Posterior cingulate gyrus (tissue), 11 donors: Measurements from ENCODE around the gene ERF.

Experiments
- DNase-seq, 10 donors: peaks; one replicate each; pipeline versions ENCODE4 v3.0.0 to v3.0.0-alpha.2; 2020 to 2021; ENCODE audit warnings: mixed read lengths in 3 of 10
- intact Hi-C: fragments of 100-400 bp; cut with DNase I; formaldehyde crosslinking; loops from one replicate; pipeline ENCODE4 v1.15.1; 2023

ERF gene

GRCh38 chr19:42202290-42202880 lies 52.5 kb downstream of the ERF start:
- peak in 1 of 10 donors; percentile 59 for DNase-seq
- intact Hi-C loops: no loop called here

DNA sequence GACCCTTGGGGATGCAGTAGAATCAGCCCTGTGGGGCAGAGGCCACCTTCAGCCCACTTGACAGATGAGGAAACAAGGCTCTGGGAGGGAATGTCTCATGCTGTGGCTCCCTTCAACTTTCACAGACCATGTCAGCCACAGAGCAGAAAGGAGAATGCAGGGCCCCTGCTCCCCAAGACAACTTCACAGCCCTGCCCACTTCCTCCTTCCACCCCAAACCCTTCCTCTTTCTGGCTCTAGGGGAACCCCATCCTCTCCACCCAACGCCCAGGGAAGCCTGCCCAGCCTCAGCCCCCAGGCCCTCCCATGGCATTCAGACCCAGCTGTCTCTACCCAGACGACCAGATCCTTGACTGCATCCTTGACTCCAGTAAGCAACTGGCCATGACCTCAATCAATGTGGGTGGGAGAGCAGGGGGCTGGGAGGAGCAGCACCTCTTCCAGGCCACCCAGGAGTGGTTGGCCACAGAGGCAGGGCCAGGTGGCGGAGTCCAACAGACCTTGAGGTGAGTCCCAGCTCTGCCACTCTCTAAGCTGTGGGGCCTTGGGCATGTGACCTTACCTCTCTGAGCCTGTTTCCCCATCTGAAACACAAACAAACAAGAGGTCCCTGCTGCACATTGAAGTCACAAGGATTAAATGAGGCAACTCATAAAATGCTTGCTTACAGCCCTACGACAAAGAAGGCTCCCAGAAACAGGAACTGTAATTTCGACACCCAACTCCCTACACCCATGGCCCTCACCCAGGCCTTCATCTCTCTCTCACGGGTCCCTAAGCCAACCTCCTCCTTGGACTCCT lies 53.2 kb downstream of the ERF start:
- intact Hi-C loops: no loop called here

GRCh38 chr19:42200116-42200715 lies 54.7 kb downstream of the ERF start:
- no peak for DNase-seq
- intact Hi-C loops: no loop called here

More for the DNA sequence above, 53.2 kb downstream of the ERF start:
- peak in 2 of 10 donors; percentile 19 to 67 for DNase-seq

DNA sequence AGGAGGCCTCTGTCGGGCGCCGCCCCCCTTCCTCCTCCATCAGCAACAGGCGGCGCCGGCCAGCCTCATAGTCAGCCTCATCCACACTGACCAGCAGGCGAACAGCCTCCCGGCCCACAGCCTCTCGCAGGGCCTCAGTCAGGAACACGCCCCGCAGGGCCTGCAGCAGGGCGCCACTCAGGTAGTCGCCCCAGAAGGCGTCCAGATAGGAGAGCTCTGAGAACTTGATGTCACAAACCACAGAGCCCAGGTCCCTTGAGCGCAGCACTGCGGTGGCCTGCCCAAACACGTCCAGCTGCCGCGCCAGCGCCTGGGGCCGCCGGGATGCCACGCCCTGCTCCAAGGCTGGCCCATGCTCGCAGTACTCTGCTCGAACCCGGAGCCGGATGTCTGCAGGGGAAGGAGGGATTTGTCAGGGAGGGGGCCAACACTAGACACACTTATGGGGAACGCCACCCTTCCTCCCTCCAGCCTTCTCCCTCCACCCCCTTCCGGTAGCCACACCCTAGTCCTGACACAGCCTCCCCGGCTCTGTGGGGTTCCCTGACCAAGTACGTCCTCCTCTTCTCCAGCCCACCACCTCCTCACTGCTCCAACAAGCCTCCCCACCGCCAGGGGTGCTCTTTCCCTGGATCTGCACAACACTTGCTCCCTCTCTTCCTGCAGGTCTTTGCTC lies 55.4 kb downstream of the ERF start:
- peak in 1 of 10 donors; percentile 67 for DNase-seq
- intact Hi-C loops: no loop called here

DNA sequence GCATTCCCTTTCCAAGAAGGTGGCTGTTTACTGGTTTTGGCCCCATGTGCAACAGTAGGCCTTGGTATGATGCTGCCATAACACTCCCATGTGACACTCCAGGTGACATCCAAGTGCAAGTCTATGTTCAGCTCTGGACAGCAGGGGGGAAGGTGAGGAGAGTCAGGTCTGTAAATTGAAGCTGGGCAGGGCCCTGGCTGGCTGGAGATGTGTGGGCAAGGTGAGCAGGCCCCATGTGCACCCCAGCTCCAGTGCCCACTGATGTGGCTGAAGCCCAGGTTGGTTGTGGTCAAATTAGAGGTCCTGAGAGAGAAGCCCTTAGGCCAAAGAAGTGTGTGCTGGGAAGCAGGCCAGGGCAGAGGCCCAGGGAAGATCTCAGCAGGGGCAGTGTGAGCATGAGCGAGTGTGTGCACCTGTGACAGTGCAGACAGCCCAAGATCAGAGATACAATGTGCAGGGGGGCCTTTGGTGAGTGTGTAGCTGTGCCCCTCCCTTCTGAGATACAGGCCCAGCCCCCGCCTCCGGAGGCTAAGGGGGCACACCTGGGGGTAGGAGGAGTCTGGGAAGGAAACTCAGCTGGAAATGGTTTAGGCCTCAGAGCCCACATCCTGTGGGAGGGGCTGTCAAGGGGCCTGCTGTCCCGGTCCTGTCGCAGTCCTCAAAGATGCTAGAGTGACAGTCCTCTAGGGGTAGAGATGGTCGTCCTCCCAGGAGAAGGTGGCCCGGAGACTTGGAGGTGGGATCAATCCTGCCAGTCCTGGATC lies 56.1 kb downstream of the ERF start:
- no peak for DNase-seq

More for the DNA sequence above, 56.1 kb downstream of the ERF start:
- intact Hi-C loops: no loop called here
